Activated B cell treated with CpG ODN at 0.5 μM for 24 hours (primary cell): ENCODE measurements around the gene LGR6. TPM values are rescaled to one million over a fixed set of nuclear protein-coding genes. Genes with fewer than 3 reads are reported as not detected.
A peak's percentile ranks its signal among the peaks of the same experiment; 100 is the strongest.

Experiments used
- ATAC-seq: fragments of 200-7000 bp; cut with Tn5 transposase; one replicate; pipeline ENCODE4 v1.10.0; 2021; ENCODE audit warnings: low read depth, mild to moderate bottlenecking, moderate library complexity
- CTCF ChIA-PET: fragments of 350-600 bp; sonication (Branson Sonifier 250); formaldehyde crosslinking; loops from one replicate; lab custom pipeline; 2021; ENCODE audit warnings: antibody characterized with exemption; lab: Charles Lee
- POLR2A ChIA-PET: fragments of 350-600 bp; sonication (Branson Sonifier 250); formaldehyde crosslinking; loops from one replicate; lab custom pipeline; 2021; ENCODE audit warnings: antibody characterized with exemption; lab: Charles Lee
- DNase-seq: peaks from one replicate; pipeline ENCODE4 v3.0.0; 2022
- H3K27ac Mint-ChIP-seq: one replicate; pipeline ENCODE4 v1.8.0; 2020; ENCODE audit warnings: mixed read lengths
- H3K27me3 Mint-ChIP-seq: one replicate; pipeline ENCODE4 v1.8.0; 2021; ENCODE audit warnings: mixed read lengths
- H3K36me3 Mint-ChIP-seq: one replicate; pipeline ENCODE4 v1.8.0; 2021; ENCODE audit warnings: low read depth, mixed read lengths
- H3K4me1 Mint-ChIP-seq: one replicate; pipeline ENCODE4 v1.8.0; 2021; ENCODE audit warnings: mixed read lengths
- H3K4me3 Mint-ChIP-seq: one replicate; pipeline ENCODE4 v1.8.0; 2020; ENCODE audit warnings: mild to moderate bottlenecking, mixed read lengths
- H3K9me3 Mint-ChIP-seq: one replicate; pipeline ENCODE4 v1.8.0; 2020; ENCODE audit warnings: mixed read lengths
- CTCF ChIP-seq: fragments of 200-600 bp; IDR thresholded peaks from one replicate; pipeline ENCODE4 v1.8.0; 2022; ENCODE audit warnings: antibody characterized with exemption, mild to moderate bottlenecking
- intact Hi-C: fragments of 100-400 bp; cut with micrococcal nuclease; formaldehyde crosslinking; loops from one replicate; pipeline ENCODE4 v1.15.1; 2024
- total RNA-seq: library from RNA; stranded (reverse); gene quantifications from 2 replicates; pipeline ENCODE4 v1.2.3, GENCODE V29; 2022

Gene LGR6
- total RNA-seq, 1 donor from 2014 or later: not detected

- intact Hi-C loops: no loop called here
- ATAC-seq: no peak
- Mint-ChIP-seq H3K4me1 (no peaks in the 10 kb centered on the region), H3K27ac (no peak overlapping the region), H3K4me3 (no peak overlapping the region), H3K36me3 (no peaks in the 10 kb centered on the region), H3K27me3 (no peaks in the 10 kb centered on the region), H3K9me3 (no peaks in the 10 kb centered on the region)
- CTCF ChIA-PET: interaction anchor here (1.0 kb wide), 1 partner anchor 170 kb away, joined by 3 read pairs; no protein-coding TSS in a partner anchor
- no peak for TF ChIP-seq CTCF
- POLR2A ChIA-PET: no interaction called here
- no peak for DNase-seq
These were observed 131.0 kb downstream of the LGR6 start for GRCh38 chr1:202324646-202325045.

GRCh38 chr1:202329891-202330290 is 136.3 kb downstream of the LGR6 start:
- Mint-ChIP-seq H3K9me3 (no peaks in the 10 kb centered on the region), H3K27ac (no peak overlapping the region), H3K4me1 (no peaks in the 10 kb centered on the region), H3K27me3 (no peaks in the 10 kb centered on the region), H3K36me3 (peaks cover 37% of the 10 kb centered on the region), H3K4me3 (no peak overlapping the region)
- ATAC-seq (no peak), DNase-seq (no peak)
- TF ChIP-seq CTCF: no peak
- intact Hi-C loops: no loop called here
- ChIA-PET CTCF (interaction anchor here (2.2 kb wide), 1 partner anchor 14 kb away, joined by 8 read pairs; no protein-coding TSS in a partner anchor), POLR2A (no interaction called here)

- CTCF ChIA-PET: no interaction called here
- H3K36me3 Mint-ChIP-seq: peaks cover 41% of the 10 kb centered on the region
- DNase-seq: no peak
- no peak overlapping the region for H3K27ac Mint-ChIP-seq
- TF ChIP-seq CTCF: no peak
- intact Hi-C loops: no loop called here
- no peaks in the 10 kb centered on the region for H3K4me1 Mint-ChIP-seq
- no peak overlapping the region for H3K4me3 Mint-ChIP-seq
- H3K27me3 Mint-ChIP-seq: no peaks in the 10 kb centered on the region
- H3K9me3 Mint-ChIP-seq: no peaks in the 10 kb centered on the region
- POLR2A ChIA-PET: no interaction called here
- ATAC-seq: no peak
These were observed 140.3 kb downstream of the LGR6 start for GRCh38 chr1:202333861-202334260.

GRCh38 chr1:202343652-202344349 is 150.2 kb downstream of the LGR6 start:
- Mint-ChIP-seq H3K27ac (peak overlapping the region; percentile 25), H3K27me3 (no peaks in the 10 kb centered on the region), H3K4me1 (peaks cover 29% of the 10 kb centered on the region), H3K4me3 (peak overlapping the region; percentile 56), H3K36me3 (peaks cover 7% of the 10 kb centered on the region), H3K9me3 (no peaks in the 10 kb centered on the region)
- no peak for DNase-seq
- intact Hi-C loops: loop anchor here (1.0 to 2.0 kb wide), 3 partner anchors 376 to 655 kb away; no protein-coding TSS in a partner anchor
- POLR2A ChIA-PET: no interaction called here
- TF ChIP-seq CTCF: no peak
- CTCF ChIA-PET: interaction anchor here (0.6 to 1.7 kb wide), 5 partner anchors 12 to 375 kb away, joined by 3 to 16 read pairs (median 4); no protein-coding TSS in a partner anchor
- ATAC-seq: no peak

- no peak for DNase-seq
- Mint-ChIP-seq H3K4me3 (peak overlapping the region; percentile 99), H3K36me3 (peaks cover 7% of the 10 kb centered on the region), H3K27ac (peak overlapping the region; percentile 93), H3K4me1 (peaks cover 28% of the 10 kb centered on the region), H3K27me3 (no peaks in the 10 kb centered on the region), H3K9me3 (no peaks in the 10 kb centered on the region)
- ChIA-PET CTCF (interaction anchor here (1.4 kb wide), 1 partner anchor 372 kb away, joined by 3 read pairs; no protein-coding TSS in a partner anchor), POLR2A (interaction anchor here (0.6 kb wide), 2 partner anchors 14 to 658 kb away, joined by 4 to 5 read pairs; no protein-coding TSS in a partner anchor)
- ATAC-seq: no peak
- no peak for TF ChIP-seq CTCF
- intact Hi-C loops: loop anchor here (1.0 to 2.0 kb wide), 7 partner anchors 269 to 1513 kb away; partner anchors contain the start of genes KLHL12, PCAT6, PPFIA4 and RABIF
These were observed 154.5 kb downstream of the LGR6 start for GRCh38 chr1:202348005-202348508.
